Measurements from ENCODE around the gene TAB3.

DNA sequence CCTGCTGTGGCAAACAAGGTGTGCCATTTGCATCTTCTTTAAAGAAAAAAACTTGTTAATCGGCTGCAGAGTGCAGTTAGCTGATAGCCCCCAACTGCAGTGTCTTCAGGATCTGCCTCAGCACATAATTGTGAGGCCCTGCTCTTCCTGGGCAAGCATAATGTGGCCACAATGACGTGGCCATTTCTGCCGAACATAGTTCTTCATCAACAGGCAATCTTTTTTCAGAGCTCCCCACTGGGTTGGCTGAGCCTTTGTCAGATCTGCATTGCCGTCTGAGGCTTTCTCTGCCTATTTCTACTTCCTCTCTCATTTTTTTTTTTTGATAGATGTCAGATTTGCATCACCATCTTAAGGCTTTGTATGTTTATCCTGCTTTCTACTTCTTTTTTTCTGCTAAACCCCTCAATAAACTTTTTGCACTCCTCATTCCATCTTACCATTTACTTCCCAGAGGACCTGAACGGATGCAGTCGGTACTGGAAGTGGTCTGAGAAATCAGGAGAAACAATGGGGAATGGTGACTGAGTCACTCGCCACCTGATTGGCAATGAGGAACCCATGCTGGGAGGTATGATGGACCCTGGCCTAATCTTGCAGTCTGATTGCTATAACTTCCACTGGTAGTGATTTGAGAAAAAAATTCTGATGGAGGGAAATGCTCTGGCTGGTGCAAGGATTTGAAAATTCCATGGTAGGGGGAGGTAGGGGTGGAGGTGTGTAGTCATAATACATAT is 21.2 kb upstream of the TAB3 start:
- TF ChIP-seq CTCF (IDR thresholded peaks at IDR 0.05) (no peak), EZH2 (IDR thresholded peaks at IDR 0.05) (no peak), EZH2phosphoT487 (IDR thresholded peaks at IDR 0.05) (no peak)
